Esophagus squamous epithelium (tissue), 5 donors: Measurements from ENCODE around the gene USP11. TPM values are rescaled to one million over a fixed set of nuclear protein-coding genes. Genes with fewer than 3 reads are reported as not detected.

Source experiments
- DNase-seq: peaks from one replicate; lab custom pipeline; 2025; lab: John Stamatoyannopoulos, UW
- H3K27ac ChIP-seq, 4 donors: fragments of 200-600 bp; sonication (generic); one replicate each; pipeline ENCODE4 v1.5.1; 2016 to 2019; ENCODE audit warnings: mild to moderate bottlenecking in 1 of 4
- H3K27me3 ChIP-seq, 4 donors: fragments of 200-600 bp; sonication (generic); 1 replicate in 3 of 4; 2 replicates in 1 of 4; pipeline versions ENCODE4 v1.5.1 to v1.6.0; 2017 to 2021; ENCODE audit warnings: antibody characterized with exemption in 1 of 4
- H3K36me3 ChIP-seq, 3 donors: fragments of 200-600 bp; sonication (generic); one replicate each; pipeline ENCODE4 v1.5.1; 2016 to 2019
- H3K4me1 ChIP-seq, 3 donors: fragments of 200-600 bp; sonication (generic); one replicate each; pipeline ENCODE4 v1.5.1; 2017 to 2019
- H3K4me3 ChIP-seq, 4 donors: fragments of 200-600 bp; sonication (generic); 1 replicate in 3 of 4; 2 replicates in 1 of 4; pipeline ENCODE4 v1.5.1; 2016 to 2019; ENCODE audit warnings: mild to moderate bottlenecking in 2 of 4, moderate library complexity in 1 of 4
- H3K9me3 ChIP-seq, 3 donors: fragments of 200-600 bp; sonication (generic); one replicate each; pipeline ENCODE4 v1.5.1; 2016 to 2019
- CTCF ChIP-seq, 6 experiments: fragments of 450-650 bp in 4 of 6; fragments of 200-600 bp in 2 of 6; sonication (generic) in 2 of 6; IDR thresholded peaks; one replicate each; pipeline ENCODE4 v1.5.1; 2016 to 2019; ENCODE audit warnings: antibody characterized with exemption in 6 of 6, mild to moderate bottlenecking in 4 of 6, moderate library complexity in 4 of 6
- POLR2A ChIP-seq, 4 donors: fragments of 450-650 bp; IDR thresholded peaks; one replicate each; pipeline ENCODE4 v1.6.1; 2017; ENCODE audit warnings: antibody characterized with exemption in 4 of 4, mild to moderate bottlenecking in 4 of 4, moderate library complexity in 3 of 4
- WGBS, 2 donors: methylation state at CpG; one replicate each; pipeline ENCODE4 v1.1.5; 2018; 5-methylcytosine and 5-hydroxymethylcytosine counted together
- intact Hi-C: fragments of 100-400 bp; cut with DNase I; formaldehyde crosslinking; loops from one replicate; pipeline ENCODE4 v1.15.0; 2022
- total RNA-seq, 4 donors: library from RNA; depleted of rRNA; stranded (reverse); fragments of >200 nt; gene quantifications; one replicate each; pipeline ENCODE4 v1.1.0, GENCODE V29; 2016
- donor health status: DM: yes; HTN: yes; CAD: no.

Gene USP11
- total RNA-seq, 4 donors from 2014 or later = 6.6 to 26.9 (median 21.3) TPM

- no peak for TF ChIP-seq CTCF (IDR thresholded peaks at IDR 0.05)
- no peak for TF ChIP-seq POLR2A (IDR thresholded peaks at IDR 0.05)
- no peak for DNase-seq
- intact Hi-C loops = no loop called here
- H3K9me3 ChIP-seq = no peaks in the 10 kb centered on the region
- H3K4me3 ChIP-seq = no peak overlapping the region
- peaks cover 17 to 43% (median 21%) of the 10 kb centered on the region in 3 donors for H3K36me3 ChIP-seq
- peaks cover 0 to 21% (median 0%) of the 10 kb centered on the region in 3 donors for H3K4me1 ChIP-seq
- WGBS, 2 donors = 81 to 100% methylated on average over 4 to 5 of the region's 5 CpGs
- no peaks in the 10 kb centered on the region for H3K27me3 ChIP-seq
- H3K27ac ChIP-seq = no peak overlapping the region
Observed at GRCh38 chrX:47230136-47230868, 2.5 kb upstream of the USP11 start.

GRCh38 chrX:47231167-47231566, 1.6 kb upstream of the USP11 start:
- Histone ChIP-seq H3K36me3 (peaks cover 12 to 35% (median 14%) of the 10 kb centered on the region in 3 donors), H3K4me1 (peaks cover 0 to 27% (median 0%) of the 10 kb centered on the region in 3 donors), H3K9me3 (no peaks in the 10 kb centered on the region), H3K27me3 (no peaks in the 10 kb centered on the region), H3K4me3 (no peak overlapping the region), H3K27ac (peak overlapping the region in 1 of 4 donors; percentile 5)
- no peak for DNase-seq
- TF ChIP-seq POLR2A (IDR thresholded peaks at IDR 0.05) (no peak), CTCF (IDR thresholded peaks at IDR 0.05) (no peak)
- intact Hi-C loops = no loop called here
- WGBS, 2 donors = 55% methylated on average over 2 of the region's 2 CpGs; no CpG with 5 or more reads in 1 of the 2 donors

- no peak for DNase-seq
- 54 to 64% methylated on average over 3 to 8 of the region's 8 CpGs for WGBS, 2 donors
- no peaks in the 10 kb centered on the region for H3K27me3 ChIP-seq
- H3K4me1 ChIP-seq = peaks cover 0 to 27% (median 0%) of the 10 kb centered on the region in 3 donors
- H3K36me3 ChIP-seq = peaks cover under 1 to 24% (median 4%) of the 10 kb centered on the region in 3 donors
- TF ChIP-seq POLR2A (IDR thresholded peaks at IDR 0.05) = no peak
- peak overlapping the region; percentile 62 to 68 (median 64) for H3K4me3 ChIP-seq
- H3K27ac ChIP-seq = peak overlapping the region; percentile 95 to 98 (median 97)
- H3K9me3 ChIP-seq = no peaks in the 10 kb centered on the region
- intact Hi-C loops = no loop called here
Observed at GRCh38 chrX:47232197-47232802, 509 bp upstream of the USP11 start.

GRCh38 chrX:47233333-47234113, 714 bp downstream of the USP11 start:
- WGBS, 2 donors = 0 to 13% methylated on average over 10 to 40 of the region's 51 CpGs
- no peaks in the 10 kb centered on the region for H3K9me3 ChIP-seq
- intact Hi-C loops = no loop called here
- H3K27ac ChIP-seq = peak overlapping the region; percentile 95 to 98 (median 97)
- H3K36me3 ChIP-seq = peaks cover 0 to 11% (median 0%) of the 10 kb centered on the region in 3 donors
- peaks cover 0 to 27% (median 0%) of the 10 kb centered on the region in 3 donors for H3K4me1 ChIP-seq
- H3K4me3 ChIP-seq = peak overlapping the region; percentile 62 to 68 (median 64)
- no peaks in the 10 kb centered on the region for H3K27me3 ChIP-seq
- DNase-seq = peak; percentile 82
- TF ChIP-seq POLR2A (IDR thresholded peaks at IDR 0.05) (peak in 1 of 4 donors; percentile 62), CTCF (IDR thresholded peaks at IDR 0.05) (no peak)

GRCh38 chrX:47234583-47234982, 1.8 kb downstream of the USP11 start:
- H3K4me3 ChIP-seq = peak overlapping the region; percentile 62 to 68 (median 64)
- 35 to 49% methylated on average over 3 of the region's 3 CpGs for WGBS, 2 donors
- intact Hi-C loops = no loop called here

More at GRCh38 chrX:47234583-47234982, 1.8 kb downstream of the USP11 start:
- Histone ChIP-seq H3K4me1 (peaks cover 0 to 27% (median 0%) of the 10 kb centered on the region in 3 donors), H3K9me3 (no peaks in the 10 kb centered on the region), H3K27ac (peak overlapping the region in 2 of 4 donors; percentile 98), H3K27me3 (no peaks in the 10 kb centered on the region), H3K36me3 (peaks cover 0 to 6% (median 0%) of the 10 kb centered on the region in 3 donors)
- no peak for DNase-seq
- TF ChIP-seq POLR2A (IDR thresholded peaks at IDR 0.05) = no peak
- no peak for TF ChIP-seq CTCF (IDR thresholded peaks at IDR 0.05)
